ENCODE data around the gene SLAMF9. TPM values are rescaled to one million over a fixed set of nuclear protein-coding genes. Genes with fewer than 3 reads are reported as not detected.

Gene SLAMF9
- total RNA-seq, 1 donor from 2014 or later = not detected

DNA sequence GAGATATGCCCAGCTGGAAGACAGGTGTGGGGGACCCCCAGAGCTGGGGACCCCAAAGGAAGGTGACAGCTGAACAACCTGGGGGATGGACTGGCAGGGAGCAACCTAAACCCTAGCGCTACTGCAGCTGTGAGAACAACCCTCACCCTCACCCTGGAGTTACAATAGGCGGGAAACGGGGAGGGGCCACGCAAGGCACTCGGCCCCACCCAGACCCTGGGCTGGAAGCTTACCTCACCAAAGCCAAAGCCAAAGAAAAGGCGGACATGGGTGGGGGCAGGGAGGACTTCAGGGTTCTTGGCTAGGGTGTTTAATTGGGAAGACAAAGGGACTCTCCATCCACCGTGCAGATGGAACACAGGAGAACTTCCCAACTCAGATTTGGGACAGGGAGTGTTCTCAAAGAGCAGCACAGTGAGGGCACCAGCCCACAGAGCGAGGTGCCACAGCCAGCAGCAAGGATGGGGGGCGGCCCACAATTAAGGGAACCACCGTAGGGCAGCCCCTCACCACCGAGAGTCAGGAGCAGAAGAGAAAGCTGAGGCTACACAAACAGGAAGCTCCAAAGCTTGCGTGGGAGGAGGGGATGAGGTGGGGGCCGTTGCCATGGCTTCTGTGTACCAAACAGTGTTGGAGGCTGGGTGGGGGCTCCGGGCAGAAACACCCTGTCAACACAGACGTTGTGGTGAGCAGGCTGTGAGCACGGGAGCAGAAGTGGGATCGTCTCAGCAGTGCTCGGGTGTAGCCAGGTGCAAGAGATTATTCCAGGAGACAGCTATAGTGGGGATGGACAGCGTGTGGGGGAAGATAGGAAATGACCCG lies 30.6 kb downstream of the SLAMF9 start:
- FAIRE-seq (no peak), DNase-seq (ENCODE audit: low spot score in 2 of 2) (peak in 1 of 2 donors; percentile 54)

DNA sequence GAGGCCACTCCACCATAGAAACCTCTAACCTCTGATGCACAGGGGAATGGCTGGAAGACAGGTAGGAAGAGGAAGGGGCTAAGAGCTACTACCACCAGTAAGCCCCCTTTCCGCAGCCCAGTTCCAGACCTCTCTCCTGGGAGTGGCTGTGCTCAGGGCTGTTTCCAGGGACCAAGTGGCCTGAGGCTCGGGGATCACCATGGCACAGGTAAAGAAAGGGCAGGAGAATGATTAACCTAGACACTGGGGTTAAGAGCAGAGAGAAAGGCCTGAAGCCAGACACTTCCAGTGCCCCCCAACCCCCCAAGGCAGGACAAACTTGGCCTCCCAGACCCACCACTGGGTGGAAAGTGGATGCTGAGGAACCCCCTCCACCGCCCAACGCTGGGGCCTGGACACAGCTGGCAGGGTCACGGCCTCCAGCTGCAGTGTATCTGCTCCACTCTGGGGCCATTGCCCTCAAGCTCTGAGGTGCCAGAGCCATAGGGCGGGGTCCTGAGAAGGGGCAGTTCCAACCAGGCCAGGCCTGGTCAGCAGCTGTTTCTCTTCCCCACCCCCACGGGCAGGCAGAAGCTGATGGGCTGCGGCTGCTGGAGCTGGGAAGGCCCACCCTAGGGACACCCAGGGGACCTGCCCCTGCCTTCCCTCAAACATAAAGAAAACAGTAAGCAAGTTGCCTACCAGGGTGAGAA lies 31.4 kb downstream of the SLAMF9 start:
- no peak for DNase-seq (ENCODE audit: low spot score in 2 of 2)
- FAIRE-seq = no peak

DNA sequence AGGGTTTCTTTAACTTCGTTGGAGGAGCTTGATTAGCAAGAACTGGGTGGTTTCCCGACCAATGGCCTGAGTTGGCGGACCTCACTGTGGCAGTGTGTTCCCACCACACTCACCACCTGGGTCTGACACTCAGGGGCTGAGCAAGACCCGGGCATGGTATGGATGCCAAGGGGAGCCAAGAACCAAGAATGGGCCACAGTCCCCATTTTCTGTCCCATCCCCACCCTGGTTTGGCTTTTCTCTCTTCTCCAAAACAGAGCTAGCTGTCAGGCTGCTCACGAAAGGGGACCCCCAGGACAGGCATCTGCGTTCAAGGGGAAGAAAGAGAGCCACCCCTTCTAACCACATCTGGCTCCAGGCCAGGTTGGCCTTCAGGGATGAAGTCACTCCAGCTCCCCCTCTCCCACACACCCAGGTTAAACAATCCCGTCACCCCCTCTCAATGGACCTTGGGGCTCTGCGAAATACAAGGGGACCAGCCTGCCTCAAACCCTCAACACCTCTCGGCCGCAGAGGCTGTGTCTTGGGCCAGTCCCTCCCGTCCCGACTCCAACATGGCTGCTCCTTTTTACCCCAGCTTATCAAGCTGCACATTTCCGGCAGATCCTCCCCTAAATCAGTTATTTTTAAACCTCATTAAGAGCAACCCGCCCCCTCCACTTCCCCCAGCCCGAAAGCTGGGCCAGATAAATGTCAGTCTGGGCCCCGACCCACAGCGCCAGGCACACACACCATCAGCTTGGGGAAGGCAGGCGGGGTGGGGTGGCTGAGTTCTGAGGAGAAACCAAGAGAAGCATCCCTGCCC lies 32.1 kb downstream of the SLAMF9 start:
- no peak for FAIRE-seq
- DNase-seq (ENCODE audit: low spot score in 2 of 2) = no peak

DNA sequence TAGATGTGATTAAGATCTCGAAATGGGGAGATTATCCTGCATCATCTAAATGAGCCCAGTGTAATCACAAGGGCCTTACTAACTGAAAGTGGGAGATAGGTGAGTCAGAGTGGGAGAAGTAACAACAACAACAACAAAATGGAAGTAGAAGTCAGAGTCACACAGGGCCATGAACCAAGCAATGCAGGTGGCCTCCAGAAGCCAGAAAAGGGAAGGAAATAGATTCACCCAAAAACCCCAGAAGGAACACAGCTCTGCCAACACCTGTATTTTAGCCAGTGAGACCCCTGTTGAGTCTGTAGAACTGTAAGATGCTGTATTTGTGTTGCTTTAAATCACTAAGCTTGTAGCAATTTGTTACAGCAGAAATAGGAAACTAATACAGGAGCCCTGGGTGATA lies 32.8 kb downstream of the SLAMF9 start:
- FAIRE-seq (no peak), DNase-seq (ENCODE audit: low spot score in 2 of 2) (no peak)

DNA sequence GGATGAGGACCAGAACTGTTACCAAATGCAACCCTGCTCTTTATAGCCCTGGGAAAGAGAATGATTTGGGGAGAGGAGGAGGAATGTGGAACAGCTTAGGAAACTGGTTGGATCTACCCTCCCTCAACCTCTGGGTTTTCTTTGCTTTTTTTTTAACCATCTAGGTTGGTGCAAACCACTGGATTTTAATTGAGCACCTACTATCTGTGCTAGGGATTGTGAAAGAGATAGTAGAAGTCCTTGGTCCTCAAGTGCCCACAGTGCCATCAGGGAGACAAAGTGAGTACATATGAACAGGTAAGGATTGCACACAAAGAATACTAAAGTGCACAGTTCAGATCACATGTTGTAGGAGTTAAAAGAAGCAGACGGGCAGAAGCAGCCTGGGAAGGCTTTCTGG lies 33.4 kb downstream of the SLAMF9 start:
- FAIRE-seq (no peak), DNase-seq (ENCODE audit: low spot score in 2 of 2) (no peak)

DNA sequence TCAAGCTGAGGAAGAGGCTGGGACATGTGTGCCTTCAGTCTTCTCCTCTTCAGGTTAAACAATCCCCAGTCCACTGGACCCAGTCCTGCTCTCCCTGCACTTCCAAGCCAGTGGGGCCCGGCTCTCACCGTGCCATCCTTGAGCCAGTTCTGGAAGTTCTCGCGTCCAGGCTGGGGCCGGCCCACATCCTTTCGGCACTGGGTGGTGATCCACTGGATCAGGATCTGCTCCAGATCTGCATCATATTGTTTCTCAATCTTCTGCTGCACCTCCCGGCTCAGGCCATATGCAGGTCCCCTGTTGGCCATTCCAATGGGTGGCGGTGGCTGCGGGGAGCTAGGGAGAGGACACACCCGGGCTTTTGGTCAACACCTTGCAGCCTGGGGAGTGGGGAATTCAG lies 33.8 kb downstream of the SLAMF9 start:
- no peak for DNase-seq (ENCODE audit: low spot score in 2 of 2)

DNA sequence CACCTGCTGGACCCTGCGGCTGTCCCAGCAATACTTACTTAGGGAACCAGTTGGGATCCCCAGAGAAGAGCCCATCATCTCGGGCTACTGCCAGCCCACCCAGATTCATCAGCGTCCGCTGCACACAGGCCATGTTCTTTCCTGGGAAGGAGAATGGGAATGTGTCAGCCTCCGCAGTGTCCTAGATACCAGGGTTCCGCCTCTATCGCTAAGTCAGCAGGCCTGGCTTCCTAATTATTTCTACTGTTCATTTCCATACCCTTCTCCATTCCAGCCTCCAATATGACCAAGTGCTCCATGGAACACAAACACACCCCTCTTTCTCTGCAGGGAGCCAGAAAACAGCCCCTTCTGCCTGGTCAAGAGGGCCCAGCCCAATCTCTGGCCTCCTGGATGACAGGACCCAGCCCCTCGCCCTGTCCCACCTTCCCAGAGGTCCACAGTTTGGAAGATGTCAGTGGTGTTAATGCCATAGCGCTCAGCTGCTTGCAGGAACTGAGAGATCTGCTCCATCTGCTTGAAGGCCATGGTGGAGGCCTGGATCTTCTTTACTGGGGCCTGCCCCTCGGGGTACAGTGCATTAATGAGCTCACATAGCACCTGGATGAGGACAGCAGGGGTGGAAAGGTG lies 34.7 kb downstream of the SLAMF9 start:
- DNase-seq (ENCODE audit: low spot score in 2 of 2) = no peak
- no peak for FAIRE-seq

More for the DNA sequence above, 33.8 kb downstream of the SLAMF9 start:
- no peak for FAIRE-seq

DNA sequence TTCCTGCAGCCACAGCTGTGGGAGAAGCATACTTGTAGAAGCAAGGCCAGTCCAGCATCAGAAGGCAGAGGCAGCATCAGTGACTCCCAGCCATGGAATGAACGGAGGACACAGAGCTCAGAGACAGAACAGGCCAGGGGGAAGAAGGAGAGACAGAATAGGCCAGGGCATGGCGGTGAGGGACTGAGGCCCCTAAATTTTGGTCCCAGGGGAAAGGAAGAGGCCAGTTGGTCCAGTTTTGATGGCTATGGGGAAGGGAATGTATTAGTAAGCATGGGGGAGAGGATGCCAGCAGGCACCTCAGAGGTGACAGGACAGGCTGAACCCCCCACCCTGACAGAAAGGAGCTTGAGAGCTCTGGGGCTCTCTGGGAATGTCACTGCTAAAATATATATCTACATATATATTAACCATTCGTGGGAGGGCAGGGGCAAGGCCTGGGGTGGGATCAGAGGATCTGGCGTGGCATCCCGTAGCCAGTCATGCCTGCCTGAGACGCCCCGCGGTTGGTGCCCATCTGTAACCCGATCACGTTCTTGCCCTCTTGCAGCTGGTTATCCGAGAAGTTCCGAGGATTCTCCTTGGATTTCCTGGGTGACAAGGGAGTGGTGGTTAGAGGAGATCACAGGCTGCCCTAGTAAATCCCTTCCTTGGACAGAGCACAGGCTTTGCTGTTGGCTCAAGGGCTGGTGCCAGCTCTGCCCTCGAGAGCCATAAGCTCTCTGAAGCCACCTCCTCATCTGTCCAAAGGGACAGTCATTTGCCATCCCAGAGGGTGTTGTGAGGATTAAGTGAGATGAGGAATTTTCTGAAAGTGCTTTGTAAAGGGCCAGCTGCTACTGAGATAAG lies 35.5 kb downstream of the SLAMF9 start:
- no peak for FAIRE-seq
- no peak for DNase-seq (ENCODE audit: low spot score in 2 of 2)

DNA sequence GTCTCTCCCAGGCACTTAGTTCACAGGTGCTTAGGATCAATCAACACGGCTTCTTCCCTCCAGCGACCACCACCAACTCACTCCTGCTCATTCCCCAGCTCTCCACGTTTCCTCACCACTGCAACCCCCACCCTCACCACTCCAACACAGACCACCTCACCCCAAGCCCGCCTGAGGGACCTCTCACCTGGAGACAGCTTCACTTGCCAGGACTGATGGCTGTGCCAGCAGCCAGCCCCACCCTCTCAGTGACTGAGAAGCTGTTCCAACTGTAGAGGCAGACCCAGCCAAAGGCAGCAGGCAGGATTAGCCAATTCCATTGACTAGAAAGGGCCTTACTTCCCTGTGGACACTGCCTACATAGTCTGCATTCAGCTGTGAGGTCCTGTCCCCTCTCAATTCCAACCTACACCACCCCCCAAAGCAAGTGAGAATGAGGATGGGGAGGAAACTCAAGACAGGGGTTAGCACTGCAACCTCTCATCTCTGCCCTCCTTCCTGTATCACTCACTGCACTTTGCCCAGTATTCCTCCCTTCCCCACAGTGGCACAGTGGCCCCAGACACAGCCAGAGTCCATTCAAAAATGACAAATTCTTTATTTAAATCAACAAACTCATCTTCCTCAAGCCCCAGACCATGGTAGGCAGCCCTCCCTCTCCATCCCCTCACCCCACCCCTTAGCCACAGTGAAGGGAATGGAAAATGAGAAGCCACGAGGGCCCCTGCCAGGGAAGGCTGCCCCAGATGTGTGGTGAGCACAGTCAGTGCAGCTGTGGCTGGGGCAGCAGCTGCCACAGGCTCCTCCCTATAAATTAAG lies 36.3 kb downstream of the SLAMF9 start:
- no peak for DNase-seq (ENCODE audit: low spot score in 2 of 2)
- FAIRE-seq = no peak

DNA sequence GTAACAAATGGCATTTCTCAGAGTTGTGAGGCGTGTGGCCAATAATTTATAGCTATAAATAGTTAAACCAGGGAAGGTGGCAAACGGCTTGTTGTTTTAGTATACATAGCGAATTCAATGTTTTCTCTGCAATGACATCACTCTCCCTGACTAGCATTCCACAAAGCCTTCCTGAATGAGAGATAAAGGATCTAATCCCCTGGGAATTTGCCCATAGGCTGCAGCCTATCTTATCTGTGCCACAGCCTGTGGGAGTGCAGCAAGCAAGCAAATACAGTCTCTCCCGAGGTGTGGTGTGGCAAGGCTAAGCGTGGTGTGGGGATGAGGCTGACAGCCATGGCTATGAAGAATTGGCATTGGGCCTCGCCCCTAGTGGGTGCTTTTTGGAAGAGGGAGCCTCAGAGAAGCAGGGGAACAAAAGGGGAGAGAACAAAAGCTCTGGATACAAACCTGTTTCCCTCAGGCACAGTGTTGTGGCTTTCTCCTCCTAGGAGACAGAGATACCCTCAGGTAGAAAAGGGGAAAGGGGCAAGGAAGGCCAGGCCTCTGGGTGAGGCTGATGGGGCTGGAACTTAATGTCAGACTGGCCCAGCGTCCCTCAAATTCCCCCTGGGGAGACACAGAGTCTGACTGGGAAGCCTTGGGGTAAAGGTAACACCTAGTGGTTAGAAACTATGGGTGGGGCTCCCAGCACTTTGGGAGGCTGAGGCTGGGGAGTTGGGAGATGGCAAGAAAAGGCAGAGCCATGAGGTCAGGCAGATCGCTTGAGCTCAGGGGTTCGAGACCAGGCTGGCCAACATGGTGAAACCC lies 37.6 kb downstream of the SLAMF9 start:
- no peak for FAIRE-seq
- no peak for DNase-seq (ENCODE audit: low spot score in 2 of 2)

DNA sequence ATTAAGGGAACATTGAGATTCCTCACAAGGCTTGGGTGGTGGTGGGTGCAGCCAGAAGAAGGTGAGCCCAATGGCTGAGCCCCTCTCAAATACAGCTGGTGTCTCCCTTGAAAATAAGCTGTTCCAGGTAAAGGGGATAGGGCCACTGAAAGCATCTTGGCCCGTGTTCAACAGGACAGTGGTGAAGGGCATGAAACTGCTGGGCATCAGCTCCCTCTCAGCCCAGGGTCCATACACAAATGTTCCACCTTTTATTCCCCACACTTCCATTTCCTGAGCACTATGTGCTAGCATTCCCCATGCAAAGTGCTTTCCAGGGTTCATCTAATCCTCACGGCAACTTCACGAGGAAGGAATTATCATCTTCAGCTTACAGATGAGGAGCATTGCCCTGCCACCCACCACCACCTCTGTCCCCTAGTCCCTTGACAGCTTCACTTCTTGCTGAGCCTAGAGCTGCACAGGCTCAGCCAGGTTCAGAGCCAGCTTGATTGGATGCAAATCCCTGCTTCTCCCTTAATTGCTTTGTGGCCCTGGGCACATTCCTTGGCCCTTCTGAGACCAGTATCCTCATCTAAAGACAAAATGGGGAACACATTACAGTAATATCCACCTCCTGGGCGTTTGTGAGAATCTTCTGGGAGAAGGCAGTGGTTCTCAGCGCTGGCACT lies 38.3 kb downstream of the SLAMF9 start:
- FAIRE-seq = no peak
- DNase-seq (ENCODE audit: low spot score in 2 of 2) = no peak

DNA sequence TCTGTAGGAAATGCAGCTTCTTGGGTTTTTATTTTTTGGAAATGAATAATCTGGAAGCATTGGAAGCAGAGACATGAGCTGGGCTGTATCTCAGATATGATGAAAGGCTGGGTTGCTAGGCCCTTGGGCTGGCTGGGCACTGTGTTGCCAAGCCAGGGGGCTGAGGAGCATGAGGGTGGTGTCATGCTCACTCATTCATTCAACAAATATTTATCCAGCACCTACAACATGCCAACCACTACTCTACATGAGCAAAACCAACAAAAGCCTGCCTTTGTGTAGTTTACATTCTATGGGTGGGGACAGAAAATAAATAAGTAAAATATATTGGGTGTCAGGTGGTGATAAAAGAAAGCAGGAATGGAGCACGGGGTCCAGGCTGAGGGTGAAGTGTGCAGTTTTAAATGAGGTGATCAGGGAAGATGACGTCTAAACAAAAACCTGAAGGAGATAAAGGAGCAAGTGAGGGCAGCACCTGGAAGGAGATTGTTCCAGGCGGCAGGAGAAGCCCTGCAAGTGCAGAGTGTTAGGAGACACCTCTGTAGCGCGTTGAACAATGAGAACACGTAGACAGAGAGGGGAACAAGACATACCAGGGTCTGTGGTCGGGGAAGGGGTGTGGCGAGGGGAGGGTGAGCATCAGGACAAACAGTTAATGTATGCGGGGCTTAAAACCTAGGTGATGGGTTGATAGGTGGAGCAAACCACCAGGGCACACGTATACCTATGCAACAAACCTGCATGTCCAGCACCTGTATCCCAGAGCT lies 39.6 kb downstream of the SLAMF9 start:
- FAIRE-seq = no peak

DNA sequence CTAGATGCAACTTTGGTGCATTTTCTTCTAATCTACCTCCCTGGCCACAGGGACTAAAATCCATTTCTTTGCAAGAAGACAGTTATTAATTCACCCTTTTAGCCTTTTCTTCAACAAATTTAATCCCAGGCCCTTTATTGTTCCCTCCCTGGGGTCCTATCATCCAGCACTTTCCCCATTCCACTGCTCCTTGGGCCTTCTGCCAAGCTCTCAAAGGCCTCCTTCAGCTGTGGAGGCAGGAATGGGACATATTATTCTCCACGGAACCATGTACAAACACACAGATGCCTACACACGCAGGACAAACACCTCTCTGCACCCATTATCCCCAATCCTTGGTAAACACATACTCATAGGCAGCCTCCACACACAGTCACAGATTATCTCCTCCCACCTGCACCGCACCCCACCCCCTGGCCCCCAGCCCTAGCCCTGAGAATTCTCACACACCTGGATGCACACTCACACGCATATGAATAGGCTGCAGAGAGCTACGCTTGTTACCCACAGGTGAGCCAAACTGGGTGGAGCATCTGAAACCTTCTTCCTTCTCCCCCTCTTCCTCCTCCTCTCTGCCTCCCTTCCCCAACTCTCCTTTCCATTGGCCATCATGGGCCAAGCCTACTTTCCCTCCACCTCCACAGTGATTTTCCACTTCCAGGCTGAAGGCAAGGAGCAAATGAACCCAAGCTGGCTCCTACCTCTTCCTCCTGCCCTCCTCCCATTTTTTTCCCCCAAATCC lies 40.4 kb downstream of the SLAMF9 start:
- FAIRE-seq = no peak
- no peak for DNase-seq (ENCODE audit: low spot score in 2 of 2)

More for the DNA sequence above, 39.6 kb downstream of the SLAMF9 start:
- no peak for DNase-seq (ENCODE audit: low spot score in 2 of 2)

DNA sequence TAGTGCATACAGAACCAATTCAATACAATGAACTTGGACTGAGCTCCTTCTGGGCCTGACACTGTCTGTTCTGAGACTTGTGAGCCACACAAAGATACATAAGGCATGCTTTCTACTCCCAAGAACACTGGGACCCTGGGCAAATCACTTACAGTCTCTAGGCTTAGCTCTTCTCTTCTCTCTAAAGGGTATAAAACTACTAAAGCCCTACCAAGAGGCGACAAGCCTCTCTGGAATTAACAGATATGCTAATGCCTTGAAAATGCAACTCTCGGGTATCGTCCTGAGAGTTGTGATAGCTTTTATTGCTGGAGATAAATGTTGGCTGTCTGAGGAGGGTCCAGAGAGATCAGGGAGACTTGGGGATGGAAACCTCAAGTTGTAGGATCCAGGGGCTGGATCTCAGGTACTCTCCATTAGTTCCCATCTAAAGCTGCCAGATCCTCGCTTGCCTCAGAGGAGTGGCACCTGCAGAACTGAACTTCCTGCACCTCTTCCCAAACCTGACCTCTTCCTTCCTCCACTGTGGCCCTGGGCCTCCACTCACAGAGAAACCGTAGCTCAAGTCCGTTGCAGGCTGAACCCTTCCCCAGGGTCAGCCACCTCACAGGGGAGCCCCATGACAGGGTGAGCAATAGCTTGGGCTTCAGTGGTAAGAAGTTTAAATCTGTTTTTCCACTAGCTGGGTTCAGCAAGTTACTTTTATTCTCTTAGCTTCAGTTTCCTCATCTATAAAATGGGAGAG lies 42.5 kb downstream of the SLAMF9 start:
- DNase-seq (ENCODE audit: low spot score in 2 of 2) (no peak), FAIRE-seq (no peak)

All from frontal cortex (tissue), 4 donors.